HepG2 (cell line): Measurements from ENCODE around the gene NECTIN2. TPM values are rescaled to one million over a fixed set of nuclear protein-coding genes. Genes with fewer than 3 reads are reported as not detected.
A peak's percentile ranks its signal among the peaks of the same experiment; 100 is the strongest.

ENCODE experiments used
- ARID5B ChIP-seq: IDR thresholded peaks from 2 replicates; pipeline ENCODE4 v1.4.0; 2020; ENCODE audit warnings: mild to moderate bottlenecking, missing genetic modification reagents
- ATAD3A ChIP-seq: sonication (generic); formaldehyde crosslinking; IDR thresholded peaks from 2 replicates; pipeline ENCODE4 v1.4.0; 2020; ENCODE audit warnings: missing genetic modification reagents
- FOXK2 ChIP-seq: fragments of 450-650 bp; IDR thresholded peaks from 2 replicates; pipeline ENCODE4 v1.6.1; 2016
- HES4 ChIP-seq: sonication (generic); formaldehyde crosslinking; IDR thresholded peaks from 2 replicates; pipeline ENCODE4 v1.9.0; 2021; ENCODE audit warnings: mild to moderate bottlenecking, missing genetic modification reagents, borderline replicate concordance
- MXD3 ChIP-seq: IDR thresholded peaks from 2 replicates; pipeline ENCODE4 v1.6.1; 2016; ENCODE audit warnings: mild to moderate bottlenecking, missing biosample characterization, missing genetic modification reagents
- NFE2L1 ChIP-seq: sonication (generic); formaldehyde crosslinking; IDR thresholded peaks from 2 replicates; pipeline ENCODE4 v1.4.0; 2020; ENCODE audit warnings: missing genetic modification reagents, mild to moderate bottlenecking, borderline replicate concordance
- NONO ChIP-seq, 2 experiments: fragments of 450-650 bp in 1 of 2; sonication (generic) in 1 of 2; formaldehyde crosslinking in 1 of 2; IDR thresholded peaks in 1 of 2; conservative IDR thresholded peaks in 1 of 2; 2 replicates each; pipeline versions ENCODE4 v1.6.1 to v1.8.0; 2017 to 2022; ENCODE audit warnings: mild to moderate bottlenecking in 1 of 2, missing genetic modification reagents in 1 of 2, moderate library complexity in 1 of 2
- PATZ1 ChIP-seq: sonication (generic); formaldehyde crosslinking; IDR thresholded peaks from 2 replicates; pipeline ENCODE4 v1.4.0; 2020; ENCODE audit warnings: missing genetic modification reagents
- RAD51 ChIP-seq: fragments of 450-650 bp; IDR thresholded peaks from 2 replicates; pipeline ENCODE4 v1.6.1; 2016; ENCODE audit warnings: borderline replicate concordance
- RNF2 ChIP-seq: fragments of 450-650 bp; conservative IDR thresholded peaks from 2 replicates; pipeline ENCODE4 v1.6.1; 2016; ENCODE audit warnings: low read depth
- SNRNP70 ChIP-seq: fragments of 200-400 bp; formaldehyde crosslinking; IDR thresholded peaks from 2 replicates; pipeline ENCODE4 v1.6.1; 2017; ENCODE audit warnings: mild to moderate bottlenecking, low read depth, low read length, moderate library complexity
- TEAD3 ChIP-seq: optimal IDR thresholded peaks from 2 replicates; pipeline ENCODE3; 2016; ENCODE audit warnings: borderline replicate concordance
- ZFP36L1 ChIP-seq: sonication (generic); formaldehyde crosslinking; IDR thresholded peaks from 2 replicates; pipeline ENCODE4 v1.8.0; 2022; ENCODE audit warnings: mild to moderate bottlenecking, missing genetic modification reagents, moderate library complexity
- ZNF496 ChIP-seq: sonication (generic); formaldehyde crosslinking; IDR thresholded peaks from 2 replicates; pipeline ENCODE4 v1.8.1; 2023; ENCODE audit warnings: mild to moderate bottlenecking, moderate library complexity, missing genetic modification reagents; ENCODE audit not compliant: insufficient replicate concordance
- ZNF567 ChIP-seq: sonication (generic); formaldehyde crosslinking; IDR thresholded peaks from 2 replicates; pipeline ENCODE4 v1.8.1; 2023; ENCODE audit warnings: mild to moderate bottlenecking, missing genetic modification reagents, borderline replicate concordance
- ZNF737 ChIP-seq: sonication (generic); formaldehyde crosslinking; IDR thresholded peaks from 2 replicates; pipeline ENCODE4 v1.5.0; 2020; ENCODE audit warnings: missing genetic modification reagents, mild to moderate bottlenecking, borderline replicate concordance
- polyA plus RNA-seq, 8 experiments: library from polyadenylated mRNA; depleted of rRNA in 3 of 8; stranded (reverse) in 7 of 8; unstranded in 1 of 8; fragments of >200 nt; fragmentation: Illumina TruSeq in 4 of 8; extraction: Trizol in 4 of 8; gene quantifications; 2 replicates each; pipeline versions ENCODE4 v1.2.1 to v1.2.3, GENCODE V29; 2011 to 2016; ENCODE audit warnings: low read depth in 4 of 8, missing spikeins in 1 of 8, mixed read lengths in 1 of 8; ENCODE audit not compliant: insufficient read depth in 1 of 8
- total RNA-seq, 5 experiments: library from RNA; depleted of rRNA; stranded (reverse); fragments of >200 nt; fragmentation: Illumina TruSeq; extraction: Trizol; gene quantifications; 2 replicates each; pipeline ENCODE4 v1.2.3, GENCODE V29; 2016; ENCODE audit warnings: low read depth in 1 of 5
- TF ChIP-seq, protein P1 (sequence below): sonication (generic); formaldehyde crosslinking; IDR thresholded peaks from 2 replicates; pipeline ENCODE4 v1.4.0; 2020; ENCODE audit warnings: low read depth, mild to moderate bottlenecking, missing genetic modification reagents
- TF ChIP-seq, protein P2 (sequence below): sonication (generic); formaldehyde crosslinking; IDR thresholded peaks from 2 replicates; pipeline ENCODE4 v1.4.0; 2020; ENCODE audit warnings: missing genetic modification reagents, borderline replicate concordance

The NECTIN2 gene
- total and polyA plus RNA-seq, 2 of the 13 experiments (the other 11 are each of a cell fraction or from before 2014, with no cell fraction given) = 75.4 to 114 TPM

- TF ChIP-seq TEAD3 (CRISPR knock-in tag) = peak; percentile 66
- no peak for TF ChIP-seq NONO (IDR thresholded peaks at IDR 0.05)
- TF ChIP-seq NONO (CRISPR knock-in tag; conservative IDR thresholded peaks at IDR 0.05) = peak; percentile 54; the same call in 1 of the 2 replicates
- no peak for TF ChIP-seq ZNF567 (CRISPR knock-in tag)
- no peak for TF ChIP-seq SNRNP70
- TF ChIP-seq HES4 (CRISPR knock-in tag) = no peak; the same call in 1 of the 2 replicates
- no peak for TF ChIP-seq RAD51
- TF ChIP-seq NFE2L1 = no peak
- TF ChIP-seq ZFP36L1 (CRISPR knock-in tag) = no peak
- TF ChIP-seq, protein P1, sequence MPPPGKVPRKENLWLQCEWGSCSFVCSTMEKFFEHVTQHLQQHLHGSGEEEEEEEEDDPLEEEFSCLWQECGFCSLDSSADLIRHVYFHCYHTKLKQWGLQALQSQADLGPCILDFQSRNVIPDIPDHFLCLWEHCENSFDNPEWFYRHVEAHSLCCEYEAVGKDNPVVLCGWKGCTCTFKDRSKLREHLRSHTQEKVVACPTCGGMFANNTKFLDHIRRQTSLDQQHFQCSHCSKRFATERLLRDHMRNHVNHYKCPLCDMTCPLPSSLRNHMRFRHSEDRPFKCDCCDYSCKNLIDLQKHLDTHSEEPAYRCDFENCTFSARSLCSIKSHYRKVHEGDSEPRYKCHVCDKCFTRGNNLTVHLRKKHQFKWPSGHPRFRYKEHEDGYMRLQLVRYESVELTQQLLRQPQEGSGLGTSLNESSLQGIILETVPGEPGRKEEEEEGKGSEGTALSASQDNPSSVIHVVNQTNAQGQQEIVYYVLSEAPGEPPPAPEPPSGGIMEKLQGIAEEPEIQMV (CRISPR knock-in tag) = no peak
- TF ChIP-seq ZNF737 = no peak
- peak; percentile 82 for TF ChIP-seq ARID5B (CRISPR knock-in tag)
- TF ChIP-seq, protein P2, sequence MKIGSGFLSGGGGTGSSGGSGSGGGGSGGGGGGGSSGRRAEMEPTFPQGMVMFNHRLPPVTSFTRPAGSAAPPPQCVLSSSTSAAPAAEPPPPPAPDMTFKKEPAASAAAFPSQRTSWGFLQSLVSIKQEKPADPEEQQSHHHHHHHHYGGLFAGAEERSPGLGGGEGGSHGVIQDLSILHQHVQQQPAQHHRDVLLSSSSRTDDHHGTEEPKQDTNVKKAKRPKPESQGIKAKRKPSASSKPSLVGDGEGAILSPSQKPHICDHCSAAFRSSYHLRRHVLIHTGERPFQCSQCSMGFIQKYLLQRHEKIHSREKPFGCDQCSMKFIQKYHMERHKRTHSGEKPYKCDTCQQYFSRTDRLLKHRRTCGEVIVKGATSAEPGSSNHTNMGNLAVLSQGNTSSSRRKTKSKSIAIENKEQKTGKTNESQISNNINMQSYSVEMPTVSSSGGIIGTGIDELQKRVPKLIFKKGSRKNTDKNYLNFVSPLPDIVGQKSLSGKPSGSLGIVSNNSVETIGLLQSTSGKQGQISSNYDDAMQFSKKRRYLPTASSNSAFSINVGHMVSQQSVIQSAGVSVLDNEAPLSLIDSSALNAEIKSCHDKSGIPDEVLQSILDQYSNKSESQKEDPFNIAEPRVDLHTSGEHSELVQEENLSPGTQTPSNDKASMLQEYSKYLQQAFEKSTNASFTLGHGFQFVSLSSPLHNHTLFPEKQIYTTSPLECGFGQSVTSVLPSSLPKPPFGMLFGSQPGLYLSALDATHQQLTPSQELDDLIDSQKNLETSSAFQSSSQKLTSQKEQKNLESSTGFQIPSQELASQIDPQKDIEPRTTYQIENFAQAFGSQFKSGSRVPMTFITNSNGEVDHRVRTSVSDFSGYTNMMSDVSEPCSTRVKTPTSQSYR (CRISPR knock-in tag) = peak; percentile 95
- TF ChIP-seq FOXK2 = no peak
- TF ChIP-seq RNF2 = no peak
- TF ChIP-seq PATZ1 = peak; percentile 84
- TF ChIP-seq MXD3 (CRISPR knock-in tag) = no peak
- TF ChIP-seq ZNF496 = no peak
- TF ChIP-seq ATAD3A (CRISPR knock-in tag) = no peak
These were observed 49.4 kb upstream of the NECTIN2 start (continued) for GRCh38 chr19:44796701-44797115.
